Smooth muscle cell of the umbilical artery (primary cell): Measurements from ENCODE around the gene GAGE1. TPM values are rescaled to one million over a fixed set of nuclear protein-coding genes. Genes with fewer than 3 reads are reported as not detected.

Source experiments
- total RNA-seq: library from RNA; depleted of rRNA; stranded (reverse); fragments of >200 nt; gene quantifications from 2 replicates; pipeline ENCODE4 v1.2.3, GENCODE V29; 2014

The GAGE1 gene
- not detected in 2 replicates for total RNA-seq

GRCh38 chrX:49598720-49599119 is at the start of gene GAGE1:
Gene GAGE1, plus strand, starts transcription at chrX:49599020. Its CDS starts 1,155 bp downstream, at chrX:49600175.

GRCh38 chrX:49550989-49551388 is 47.8 kb upstream of the GAGE1 start, which contains the start of gene GAGE12E:
Gene GAGE12E, plus strand, starts transcription at chrX:49551289. Its CDS starts 1,155 bp downstream, at chrX:49552444.

GRCh38 chrX:49560542-49560941 is 38.3 kb upstream of the GAGE1 start, which contains the start of gene GAGE12F:
Gene GAGE12F, plus strand, starts transcription at chrX:49560842. Its CDS starts 1,155 bp downstream, at chrX:49561997.

GRCh38 chrX:49570100-49570499 is 28.7 kb upstream of the GAGE1 start, which contains the start of gene GAGE12G:
Gene GAGE12G, plus strand, starts transcription at chrX:49570400. Its CDS starts 1,155 bp downstream, at chrX:49571555.

GRCh38 chrX:49579649-49580048 is 19.2 kb upstream of the GAGE1 start, which contains the start of gene GAGE12H:
Gene GAGE12H, plus strand, starts transcription at chrX:49579949. Its CDS starts 1,155 bp downstream, at chrX:49581104.

GRCh38 chrX:49589196-49589595 is 9.6 kb upstream of the GAGE1 start, which contains the start of gene GAGE2A:
Gene GAGE2A, plus strand, starts transcription at chrX:49589496. Its CDS starts 1,155 bp downstream, at chrX:49590651.

Other genes starting within 250 kb of the GAGE1 start
- gene GAGE12C, start 66.8 kb upstream of the GAGE1 start, total RNA-seq, result not detected in 2 replicates
- gene GAGE12D, start 57.3 kb upstream of the GAGE1 start, total RNA-seq, result not detected in 2 replicates
- gene GAGE12E, start 47.7 kb upstream of the GAGE1 start, total RNA-seq, result not detected in 2 replicates
- not detected in 2 replicates for gene GAGE12F, start 38.2 kb upstream of the GAGE1 start, total RNA-seq
- not detected in 2 replicates for gene GAGE12G, start 28.6 kb upstream of the GAGE1 start, total RNA-seq
- gene GAGE12H, start 19.1 kb upstream of the GAGE1 start, total RNA-seq, result not detected in 2 replicates
- gene GAGE2A, start 9.5 kb upstream of the GAGE1 start, total RNA-seq, result not detected in 2 replicates
- gene PAGE1, start 97.0 kb downstream of the GAGE1 start, total RNA-seq, result not detected in 2 replicates
- not detected in 2 replicates for gene PAGE4, start 230.3 kb downstream of the GAGE1 start, total RNA-seq